ENCODE measurements around the gene UBE2J2. TPM values are rescaled to one million over a fixed set of nuclear protein-coding genes. Genes with fewer than 3 reads are reported as not detected.
A peak's percentile ranks its signal among the peaks of the same experiment; 100 is the strongest.

UBE2J2 gene
- total and polyA plus RNA-seq, 2 of the 13 experiments (the other 11 are each of a cell fraction or from before 2014, with no cell fraction given): 25.4 to 29.4 TPM

DNA sequence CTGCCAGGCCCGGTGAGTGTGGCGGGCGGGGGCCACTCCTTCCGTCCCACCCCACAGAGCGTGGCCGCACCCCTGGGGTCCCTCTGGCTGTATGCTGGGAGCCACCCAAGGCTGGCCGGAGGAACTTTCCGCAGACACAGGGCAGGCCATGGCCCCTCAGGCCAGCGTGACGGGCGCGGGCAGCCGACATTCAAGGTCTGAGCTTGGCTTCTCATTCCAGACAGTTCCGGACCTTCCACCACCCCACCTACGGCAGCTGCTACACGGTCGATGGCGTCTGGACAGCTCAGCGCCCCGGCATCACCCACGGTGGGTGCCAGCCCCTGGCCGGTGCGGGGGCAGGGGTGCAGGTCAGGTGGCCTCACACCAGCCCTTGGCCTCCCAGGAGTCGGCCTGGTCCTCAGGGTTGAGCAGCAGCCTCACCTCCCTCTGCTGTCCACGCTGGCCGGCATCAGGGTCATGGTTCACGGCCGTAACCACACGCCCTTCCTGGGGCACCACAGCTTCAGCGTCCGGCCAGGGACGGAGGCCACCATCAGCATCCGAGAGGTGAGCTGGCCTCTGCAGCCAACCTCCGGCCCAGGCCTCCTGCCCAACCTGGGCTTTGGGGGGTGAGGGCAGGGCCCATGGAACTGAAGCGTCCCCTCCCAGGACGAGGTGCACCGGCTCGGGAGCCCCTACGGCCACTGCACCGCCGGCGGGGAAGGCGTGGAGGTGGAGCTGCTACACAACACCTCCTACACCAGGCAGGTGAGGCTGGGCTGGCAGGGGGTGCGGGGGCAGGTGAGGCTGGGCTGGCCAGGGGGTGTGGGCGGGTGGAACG lies 13.8 kb upstream of the UBE2J2 start (continued):
- TF ChIP-seq, protein P1, sequence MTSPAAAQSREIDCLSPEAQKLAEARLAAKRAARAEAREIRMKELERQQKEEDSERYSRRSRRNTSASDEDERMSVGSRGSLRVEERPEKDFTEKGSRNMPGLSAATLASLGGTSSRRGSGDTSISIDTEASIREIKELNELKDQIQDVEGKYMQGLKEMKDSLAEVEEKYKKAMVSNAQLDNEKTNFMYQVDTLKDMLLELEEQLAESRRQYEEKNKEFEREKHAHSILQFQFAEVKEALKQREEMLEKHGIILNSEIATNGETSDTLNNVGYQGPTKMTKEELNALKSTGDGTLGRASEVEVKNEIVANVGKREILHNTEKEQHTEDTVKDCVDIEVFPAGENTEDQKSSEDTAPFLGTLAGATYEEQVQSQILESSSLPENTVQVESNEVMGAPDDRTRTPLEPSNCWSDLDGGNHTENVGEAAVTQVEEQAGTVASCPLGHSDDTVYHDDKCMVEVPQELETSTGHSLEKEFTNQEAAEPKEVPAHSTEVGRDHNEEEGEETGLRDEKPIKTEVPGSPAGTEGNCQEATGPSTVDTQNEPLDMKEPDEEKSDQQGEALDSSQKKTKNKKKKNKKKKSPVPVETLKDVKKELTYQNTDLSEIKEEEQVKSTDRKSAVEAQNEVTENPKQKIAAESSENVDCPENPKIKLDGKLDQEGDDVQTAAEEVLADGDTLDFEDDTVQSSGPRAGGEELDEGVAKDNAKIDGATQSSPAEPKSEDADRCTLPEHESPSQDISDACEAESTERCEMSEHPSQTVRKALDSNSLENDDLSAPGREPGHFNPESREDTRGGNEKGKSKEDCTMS (CRISPR knock-in tag; conservative IDR thresholded peaks at IDR 0.05): no peak
- TF ChIP-seq NFE2 (CRISPR knock-in tag; IDR thresholded peaks at IDR 0.05) (no peak), RARG (CRISPR knock-in tag; IDR thresholded peaks at IDR 0.05; ENCODE audit: low read depth) (no peak), MEIS2 (CRISPR knock-in tag; IDR thresholded peaks at IDR 0.05) (no peak), CC2D1A (CRISPR knock-in tag; IDR thresholded peaks at IDR 0.05) (no peak), PAWR (CRISPR knock-in tag; IDR thresholded peaks at IDR 0.05; ENCODE audit: borderline replicate concordance) (no peak), SP1 (IDR thresholded peaks at IDR 0.05) (no peak), SP1 (CRISPR knock-in tag; IDR thresholded peaks at IDR 0.05) (no peak), ZNF101 (CRISPR knock-in tag; IDR thresholded peaks at IDR 0.05; ENCODE audit: borderline replicate concordance, low read depth) (no peak), POLR2AphosphoS2 (IDR thresholded peaks at IDR 0.05; ENCODE audit: low read depth, low read length) (no peak), GABPB1 (CRISPR knock-in tag; IDR thresholded peaks at IDR 0.05) (peak; percentile 73), JDP2 (CRISPR knock-in tag; IDR thresholded peaks at IDR 0.05; ENCODE audit: borderline replicate concordance) (no peak)
- TF ChIP-seq, protein P2, sequence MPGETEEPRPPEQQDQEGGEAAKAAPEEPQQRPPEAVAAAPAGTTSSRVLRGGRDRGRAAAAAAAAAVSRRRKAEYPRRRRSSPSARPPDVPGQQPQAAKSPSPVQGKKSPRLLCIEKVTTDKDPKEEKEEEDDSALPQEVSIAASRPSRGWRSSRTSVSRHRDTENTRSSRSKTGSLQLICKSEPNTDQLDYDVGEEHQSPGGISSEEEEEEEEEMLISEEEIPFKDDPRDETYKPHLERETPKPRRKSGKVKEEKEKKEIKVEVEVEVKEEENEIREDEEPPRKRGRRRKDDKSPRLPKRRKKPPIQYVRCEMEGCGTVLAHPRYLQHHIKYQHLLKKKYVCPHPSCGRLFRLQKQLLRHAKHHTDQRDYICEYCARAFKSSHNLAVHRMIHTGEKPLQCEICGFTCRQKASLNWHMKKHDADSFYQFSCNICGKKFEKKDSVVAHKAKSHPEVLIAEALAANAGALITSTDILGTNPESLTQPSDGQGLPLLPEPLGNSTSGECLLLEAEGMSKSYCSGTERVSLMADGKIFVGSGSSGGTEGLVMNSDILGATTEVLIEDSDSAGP (CRISPR knock-in tag; IDR thresholded peaks at IDR 0.05; ENCODE audit: borderline replicate concordance): peak; percentile 72
- TF ChIP-seq, protein P3, sequence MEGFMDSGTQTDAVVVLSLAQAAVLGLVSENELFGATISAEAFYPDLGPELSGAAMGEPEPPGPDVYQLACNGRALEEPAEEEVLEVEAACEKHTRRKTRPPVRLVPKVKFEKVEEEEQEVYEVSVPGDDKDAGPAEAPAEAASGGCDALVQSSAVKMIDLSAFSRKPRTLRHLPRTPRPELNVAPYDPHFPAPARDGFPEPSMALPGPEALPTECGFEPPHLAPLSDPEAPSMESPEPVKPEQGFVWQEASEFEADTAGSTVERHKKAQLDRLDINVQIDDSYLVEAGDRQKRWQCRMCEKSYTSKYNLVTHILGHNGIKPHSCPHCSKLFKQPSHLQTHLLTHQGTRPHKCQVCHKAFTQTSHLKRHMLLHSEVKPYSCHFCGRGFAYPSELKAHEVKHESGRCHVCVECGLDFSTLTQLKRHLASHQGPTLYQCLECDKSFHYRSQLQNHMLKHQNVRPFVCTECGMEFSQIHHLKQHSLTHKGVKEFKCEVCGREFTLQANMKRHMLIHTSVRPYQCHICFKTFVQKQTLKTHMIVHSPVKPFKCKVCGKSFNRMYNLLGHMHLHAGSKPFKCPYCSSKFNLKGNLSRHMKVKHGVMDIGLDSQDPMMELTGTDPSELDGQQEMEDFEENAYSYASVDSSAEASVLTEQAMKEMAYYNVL (CRISPR knock-in tag; IDR thresholded peaks at IDR 0.05; ENCODE audit: borderline replicate concordance): no peak
- TF ChIP-seq, protein P4, sequence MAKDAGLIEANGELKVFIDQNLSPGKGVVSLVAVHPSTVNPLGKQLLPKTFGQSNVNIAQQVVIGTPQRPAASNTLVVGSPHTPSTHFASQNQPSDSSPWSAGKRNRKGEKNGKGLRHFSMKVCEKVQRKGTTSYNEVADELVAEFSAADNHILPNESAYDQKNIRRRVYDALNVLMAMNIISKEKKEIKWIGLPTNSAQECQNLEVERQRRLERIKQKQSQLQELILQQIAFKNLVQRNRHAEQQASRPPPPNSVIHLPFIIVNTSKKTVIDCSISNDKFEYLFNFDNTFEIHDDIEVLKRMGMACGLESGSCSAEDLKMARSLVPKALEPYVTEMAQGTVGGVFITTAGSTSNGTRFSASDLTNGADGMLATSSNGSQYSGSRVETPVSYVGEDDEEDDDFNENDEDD (CRISPR knock-in tag; IDR thresholded peaks at IDR 0.05; ENCODE audit: borderline replicate concordance): no peak
- TF ChIP-seq, protein P5, sequence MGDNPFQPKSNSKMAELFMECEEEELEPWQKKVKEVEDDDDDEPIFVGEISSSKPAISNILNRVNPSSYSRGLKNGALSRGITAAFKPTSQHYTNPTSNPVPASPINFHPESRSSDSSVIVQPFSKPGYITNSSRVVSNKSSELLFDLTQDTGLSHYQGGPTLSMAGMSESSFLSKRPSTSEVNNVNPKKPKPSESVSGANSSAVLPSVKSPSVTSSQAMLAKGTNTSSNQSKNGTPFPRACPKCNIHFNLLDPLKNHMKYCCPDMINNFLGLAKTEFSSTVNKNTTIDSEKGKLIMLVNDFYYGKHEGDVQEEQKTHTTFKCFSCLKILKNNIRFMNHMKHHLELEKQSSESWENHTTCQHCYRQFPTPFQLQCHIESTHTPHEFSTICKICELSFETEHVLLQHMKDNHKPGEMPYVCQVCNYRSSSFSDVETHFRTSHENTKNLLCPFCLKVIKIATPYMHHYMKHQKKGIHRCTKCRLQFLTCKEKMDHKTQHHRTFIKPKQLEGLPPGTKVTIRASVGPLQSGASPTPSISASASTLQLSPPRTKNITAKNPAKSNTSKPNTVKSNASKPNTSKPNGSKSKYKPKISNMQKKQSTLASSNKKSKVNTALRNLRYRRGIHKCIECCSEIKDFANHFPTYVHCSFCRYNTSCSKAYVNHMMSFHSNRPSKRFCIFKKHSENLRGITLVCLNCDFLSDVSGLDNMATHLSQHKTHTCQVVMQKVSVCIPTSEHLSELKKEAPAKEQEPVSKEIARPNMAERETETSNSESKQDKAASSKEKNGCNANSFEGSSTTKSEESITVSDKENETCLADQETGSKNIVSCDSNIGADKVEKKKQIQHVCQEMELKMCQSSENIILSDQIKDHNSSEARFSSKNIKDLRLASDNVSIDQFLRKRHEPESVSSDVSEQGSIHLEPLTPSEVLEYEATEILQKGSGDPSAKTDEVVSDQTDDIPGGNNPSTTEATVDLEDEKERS (CRISPR knock-in tag; IDR thresholded peaks at IDR 0.05): peak; percentile 51; the same call in 1 of the 2 replicates
- TF ChIP-seq, protein P6, sequence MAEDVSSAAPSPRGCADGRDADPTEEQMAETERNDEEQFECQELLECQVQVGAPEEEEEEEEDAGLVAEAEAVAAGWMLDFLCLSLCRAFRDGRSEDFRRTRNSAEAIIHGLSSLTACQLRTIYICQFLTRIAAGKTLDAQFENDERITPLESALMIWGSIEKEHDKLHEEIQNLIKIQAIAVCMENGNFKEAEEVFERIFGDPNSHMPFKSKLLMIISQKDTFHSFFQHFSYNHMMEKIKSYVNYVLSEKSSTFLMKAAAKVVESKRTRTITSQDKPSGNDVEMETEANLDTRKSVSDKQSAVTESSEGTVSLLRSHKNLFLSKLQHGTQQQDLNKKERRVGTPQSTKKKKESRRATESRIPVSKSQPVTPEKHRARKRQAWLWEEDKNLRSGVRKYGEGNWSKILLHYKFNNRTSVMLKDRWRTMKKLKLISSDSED (CRISPR knock-in tag; IDR thresholded peaks at IDR 0.05): no peak

All from HepG2 (cell line).